ENCODE data around the gene LSMEM2. TPM values are rescaled to one million over a fixed set of nuclear protein-coding genes. Genes with fewer than 3 reads are reported as not detected.
A peak's percentile ranks its signal among the peaks of the same experiment; 100 is the strongest.

The LSMEM2 gene
- total RNA-seq, 3 donors from 2014 or later: not detected

DNA sequence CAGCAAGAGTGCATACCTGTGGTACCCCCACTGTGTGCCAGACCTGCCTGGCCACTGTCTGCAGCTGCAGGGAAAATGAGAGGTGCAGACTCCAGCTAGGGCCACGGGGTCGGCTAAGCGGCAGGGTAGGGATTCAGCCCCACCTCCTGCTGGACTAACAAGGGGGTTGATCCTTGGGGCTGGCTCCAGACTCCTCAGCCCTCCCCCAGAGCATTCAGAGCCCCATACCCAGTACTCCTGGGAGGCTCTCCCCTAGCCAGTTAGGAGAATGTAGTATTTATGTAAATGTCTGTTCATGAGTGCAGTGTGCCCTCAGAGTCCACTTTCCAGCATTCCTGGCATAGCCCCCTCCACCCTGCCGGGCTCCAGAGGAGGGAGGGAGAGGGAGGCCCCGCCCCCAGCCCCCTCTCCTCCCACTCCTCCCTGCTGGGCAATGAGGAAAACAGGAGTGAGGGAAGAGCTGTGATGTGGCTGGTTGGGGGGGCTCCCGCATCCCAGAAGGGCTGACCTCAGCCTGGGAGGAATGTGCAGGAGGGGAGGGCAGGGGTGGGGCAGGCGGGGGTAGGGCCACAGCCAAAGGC, 14.4 kb upstream of the LSMEM2 start:
- intact Hi-C loops (cut with DNase I; ENCODE audit: low total_unique reads): no loop called here
- H3K4me1 ChIP-seq: peaks cover 23 to 51% of the 10 kb centered on the region in 2 donors

DNA sequence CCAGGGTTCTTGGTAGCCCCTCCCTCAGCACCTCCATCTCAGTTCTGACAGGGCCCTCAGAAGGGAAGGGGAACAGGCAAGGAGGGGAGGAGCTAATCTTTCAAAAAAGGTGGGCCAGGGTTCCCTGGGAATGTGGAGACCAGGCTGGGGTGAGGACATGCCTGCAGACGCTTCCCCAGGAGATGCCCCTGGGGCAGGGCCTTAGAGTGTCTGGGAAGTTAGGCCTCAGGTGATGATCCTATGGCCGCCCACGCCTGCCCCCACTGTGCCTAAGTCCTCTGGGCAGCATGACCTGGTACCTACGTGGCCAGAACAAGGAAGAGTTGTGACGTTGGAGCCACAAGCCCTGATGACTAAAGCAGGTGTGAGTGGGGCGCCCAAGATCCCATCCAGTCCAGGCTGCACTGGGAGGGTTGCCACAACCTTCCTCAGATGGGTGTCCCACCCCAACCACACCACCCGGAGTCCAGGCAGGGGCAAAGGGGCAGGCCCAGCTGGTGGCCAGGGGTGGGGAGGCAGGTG, 13.9 kb upstream of the LSMEM2 start:
- TF ChIP-seq, protein P1, sequence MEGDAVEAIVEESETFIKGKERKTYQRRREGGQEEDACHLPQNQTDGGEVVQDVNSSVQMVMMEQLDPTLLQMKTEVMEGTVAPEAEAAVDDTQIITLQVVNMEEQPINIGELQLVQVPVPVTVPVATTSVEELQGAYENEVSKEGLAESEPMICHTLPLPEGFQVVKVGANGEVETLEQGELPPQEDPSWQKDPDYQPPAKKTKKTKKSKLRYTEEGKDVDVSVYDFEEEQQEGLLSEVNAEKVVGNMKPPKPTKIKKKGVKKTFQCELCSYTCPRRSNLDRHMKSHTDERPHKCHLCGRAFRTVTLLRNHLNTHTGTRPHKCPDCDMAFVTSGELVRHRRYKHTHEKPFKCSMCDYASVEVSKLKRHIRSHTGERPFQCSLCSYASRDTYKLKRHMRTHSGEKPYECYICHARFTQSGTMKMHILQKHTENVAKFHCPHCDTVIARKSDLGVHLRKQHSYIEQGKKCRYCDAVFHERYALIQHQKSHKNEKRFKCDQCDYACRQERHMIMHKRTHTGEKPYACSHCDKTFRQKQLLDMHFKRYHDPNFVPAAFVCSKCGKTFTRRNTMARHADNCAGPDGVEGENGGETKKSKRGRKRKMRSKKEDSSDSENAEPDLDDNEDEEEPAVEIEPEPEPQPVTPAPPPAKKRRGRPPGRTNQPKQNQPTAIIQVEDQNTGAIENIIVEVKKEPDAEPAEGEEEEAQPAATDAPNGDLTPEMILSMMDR (IDR thresholded peaks at IDR 0.05): no peak
- no peak for TF ChIP-seq POLR2A (IDR thresholded peaks at IDR 0.05)
- TF ChIP-seq POLR2AphosphoS5 (IDR thresholded peaks at IDR 0.05): no peak
- no peak for DNase-seq (ENCODE audit: low spot score in 2 of 2)
- intact Hi-C loops (cut with DNase I; ENCODE audit: low total_unique reads): no loop called here

More for the DNA sequence above, 14.4 kb upstream of the LSMEM2 start:
- Histone ChIP-seq H3K9me3 (no peaks in the 10 kb centered on the region), H3K27me3 (no peaks in the 10 kb centered on the region), H3K27ac (peak overlapping the region; percentile 94 to 100), H3K4me3 (peak overlapping the region in 1 of 3 donors; percentile 7), H3K36me3 (no peaks in the 10 kb centered on the region)
- DNase-seq (ENCODE audit: low spot score in 2 of 2): peak in 1 of 2 donors; percentile 93
- TF ChIP-seq POLR2A (IDR thresholded peaks at IDR 0.05): no peak
- peak in 2 of 3 donors; percentile 47 for TF ChIP-seq POLR2AphosphoS5 (IDR thresholded peaks at IDR 0.05)
- TF ChIP-seq, protein P1 (IDR thresholded peaks at IDR 0.05): peak in 1 of 3 donors; percentile 13

DNA sequence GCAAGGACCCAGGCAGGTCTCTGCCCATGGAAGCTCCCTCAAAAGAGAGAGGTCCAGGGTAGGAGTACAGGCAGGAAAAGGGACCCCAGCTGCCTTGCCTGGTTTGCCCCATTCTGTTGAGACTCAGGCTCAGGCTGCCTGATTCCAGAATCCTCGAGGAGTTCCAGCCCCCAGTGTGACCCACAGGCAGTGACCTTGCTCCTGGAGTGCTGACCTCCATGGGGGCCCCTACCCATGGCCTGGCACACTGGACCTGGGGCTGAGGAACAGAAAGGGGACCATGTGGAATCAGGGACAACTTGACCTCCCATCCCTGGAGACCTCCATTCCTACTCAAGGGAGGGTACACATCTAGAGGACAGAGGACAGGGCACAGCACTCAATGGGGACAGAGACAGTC, 13.3 kb upstream of the LSMEM2 start:
- H3K4me3 ChIP-seq: no peak overlapping the region
- H3K27ac ChIP-seq: peak overlapping the region; percentile 94 to 100
- H3K4me1 ChIP-seq: peaks cover 25 to 55% of the 10 kb centered on the region in 2 donors
- no peaks in the 10 kb centered on the region for H3K27me3 ChIP-seq
- intact Hi-C loops (cut with DNase I; ENCODE audit: low total_unique reads): no loop called here
- H3K9me3 ChIP-seq: no peaks in the 10 kb centered on the region
- TF ChIP-seq POLR2A (IDR thresholded peaks at IDR 0.05) (no peak), POLR2AphosphoS5 (IDR thresholded peaks at IDR 0.05) (no peak)
- TF ChIP-seq, protein P1 (IDR thresholded peaks at IDR 0.05): no peak
- DNase-seq (ENCODE audit: low spot score in 2 of 2): no peak
- no peaks in the 10 kb centered on the region for H3K36me3 ChIP-seq

More for the DNA sequence above, 13.9 kb upstream of the LSMEM2 start:
- H3K9me3 ChIP-seq: no peaks in the 10 kb centered on the region
- peaks cover 24 to 56% of the 10 kb centered on the region in 2 donors for H3K4me1 ChIP-seq
- H3K4me3 ChIP-seq: peak overlapping the region in 1 of 3 donors; percentile 7
- H3K27me3 ChIP-seq: no peaks in the 10 kb centered on the region
- H3K36me3 ChIP-seq: no peaks in the 10 kb centered on the region
- H3K27ac ChIP-seq: peak overlapping the region; percentile 94 to 100

DNA sequence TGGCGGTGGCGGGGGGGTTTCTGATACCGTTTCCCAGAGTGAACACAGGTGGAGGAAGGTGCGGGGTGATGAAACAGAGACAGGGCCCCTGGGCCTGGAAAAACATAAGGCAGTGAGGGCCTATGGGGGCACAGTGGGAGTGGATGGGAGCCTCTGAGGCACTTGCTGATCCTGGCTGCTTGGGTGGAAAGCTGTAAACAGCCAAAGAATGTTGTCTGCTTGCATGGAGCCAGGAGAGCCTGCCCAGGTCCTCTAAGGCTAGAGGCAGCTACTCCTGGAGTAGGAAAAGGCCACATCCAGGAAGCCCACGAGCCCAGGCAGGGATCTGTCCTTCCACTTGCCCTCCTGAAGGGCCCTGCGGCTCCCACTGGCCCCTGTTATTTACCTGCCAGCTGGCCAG, 12.9 kb upstream of the LSMEM2 start:
- no peaks in the 10 kb centered on the region for H3K27me3 ChIP-seq
- no peaks in the 10 kb centered on the region for H3K9me3 ChIP-seq
- no peak for DNase-seq (ENCODE audit: low spot score in 2 of 2)
- no peaks in the 10 kb centered on the region for H3K36me3 ChIP-seq
- no peak overlapping the region for H3K4me3 ChIP-seq
- TF ChIP-seq POLR2AphosphoS5 (IDR thresholded peaks at IDR 0.05): no peak
- no peak for TF ChIP-seq POLR2A (IDR thresholded peaks at IDR 0.05)
- TF ChIP-seq, protein P1 (IDR thresholded peaks at IDR 0.05): no peak
- intact Hi-C loops (cut with DNase I; ENCODE audit: low total_unique reads): no loop called here
- peak overlapping the region; percentile 94 to 100 for H3K27ac ChIP-seq
- H3K4me1 ChIP-seq: peaks cover 21 to 51% of the 10 kb centered on the region in 2 donors

DNA sequence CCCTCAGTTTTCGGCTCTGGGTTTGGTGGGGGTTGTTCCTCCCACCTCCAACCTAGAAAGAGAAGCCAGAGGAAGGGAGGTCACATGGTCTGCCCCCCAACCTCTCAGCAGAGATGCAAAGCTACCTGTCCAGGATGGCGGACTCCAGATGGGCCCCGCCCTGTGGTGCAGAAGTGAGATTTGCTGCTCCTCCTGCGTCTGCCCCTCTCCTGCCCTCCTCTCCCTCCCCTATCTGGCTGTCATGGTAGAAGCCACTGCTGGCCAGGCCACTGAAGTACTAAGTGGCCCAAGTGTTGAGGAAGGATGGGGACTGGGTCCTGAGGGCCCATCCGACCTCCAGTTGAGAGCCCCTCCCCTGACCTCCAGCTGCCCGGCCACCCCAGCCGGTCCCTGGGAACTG, 12.1 kb upstream of the LSMEM2 start:
- Histone ChIP-seq H3K4me3 (peak overlapping the region; percentile 47 to 66 (median 51)), H3K4me1 (peaks cover 17 to 47% of the 10 kb centered on the region in 2 donors), H3K36me3 (no peaks in the 10 kb centered on the region), H3K9me3 (no peaks in the 10 kb centered on the region), H3K27ac (peak overlapping the region; percentile 94 to 100), H3K27me3 (no peaks in the 10 kb centered on the region)
- intact Hi-C loops (cut with DNase I; ENCODE audit: low total_unique reads): no loop called here
- DNase-seq (ENCODE audit: low spot score in 2 of 2): no peak
- no peak for TF ChIP-seq POLR2A (IDR thresholded peaks at IDR 0.05)
- TF ChIP-seq POLR2AphosphoS5 (IDR thresholded peaks at IDR 0.05): no peak
- TF ChIP-seq, protein P1 (IDR thresholded peaks at IDR 0.05): no peak
